HepG2 (cell line): ENCODE results near the gene OGFR. TPM values are rescaled to one million over a fixed set of nuclear protein-coding genes. Genes with fewer than 3 reads are reported as not detected.

Experiments used
- ATAC-seq: fragments of 200-7000 bp; cut with Tn5 transposase; 3 replicates; pipeline ENCODE4 v1.9.1; 2020; ENCODE audit warnings: mild to moderate bottlenecking, moderate library complexity
- BruUV-seq: library from RNA; stranded (reverse); fragments of 400-500 nt; replicated peaks from 2 replicates; lab custom pipeline; 2021; lab: Mats Ljungman, UMichigan
- CTCF ChIA-PET: fragments of 300-600 bp; formaldehyde crosslinking; extraction: SDS; loops from one replicate; lab custom pipeline; 2021; ENCODE audit warnings: low total read pairs, inconsistent platforms, low intra/inter-chr PET ratio; lab: Yijun Ruan, JAX
- POLR2A ChIA-PET: fragments of 350-600 bp; sonication (Branson Sonifier 250); formaldehyde crosslinking; loops from one replicate; lab custom pipeline; 2020; ENCODE audit warnings: antibody characterized with exemption, inconsistent platforms; lab: Yijun Ruan, JAX
- DNase-seq: peaks from one replicate; pipeline ENCODE4 v3.0.0-alpha.2; 2015; ENCODE audit warnings: low spot score
- FAIRE-seq: peaks from 3 replicates; lab custom pipeline; 2011; peaks lifted over from hg19 to GRCh38; lab: Jason Lieb, UNC
- H2AFZ ChIP-seq: one replicate; pipeline ENCODE4 v1.6.1; 2011; ENCODE audit warnings: low read length, inconsistent platforms
- H3K27ac ChIP-seq: fragments of 300-600 bp; 3 replicates; pipeline ENCODE4 v1.8.0; 2011; ENCODE audit warnings: mixed run types, mild to moderate bottlenecking, mixed read lengths, low read length, inconsistent platforms; ENCODE audit not compliant: insufficient read depth; ENCODE audit errors: extremely low read length
- H3K27me3 ChIP-seq, 2 experiments: fragments of 200-600 bp in 1 of 2; 2 replicates in 1 of 2; 3 replicates in 1 of 2; pipeline versions ENCODE4 v1.6.0 to v1.8.0; 2011; ENCODE audit warnings: low read length in 2 of 2, mild to moderate bottlenecking in 2 of 2, moderate library complexity in 2 of 2, inconsistent platforms in 1 of 2; ENCODE audit not compliant: insufficient read depth in 2 of 2, control insufficient read depth in 1 of 2
- H3K36me3 ChIP-seq, 2 experiments: fragments of 200-600 bp in 1 of 2; replicated peaks in 1 of 2; 2 replicates in 1 of 2; 3 replicates in 1 of 2; pipeline versions ENCODE4 v1.5.1 to v1.8.0; 2011; ENCODE audit warnings: low read length in 2 of 2, inconsistent platforms in 1 of 2; ENCODE audit not compliant: insufficient read depth in 2 of 2, control insufficient read depth in 1 of 2
- H3K4me1 ChIP-seq: 2 replicates; pipeline ENCODE4 v1.5.1; 2012; ENCODE audit warnings: low read length, inconsistent platforms; ENCODE audit not compliant: insufficient read depth
- H3K4me2 ChIP-seq: 2 replicates; pipeline ENCODE4 v1.6.0; 2011; ENCODE audit warnings: low read depth, low read length, inconsistent platforms
- H3K4me3 ChIP-seq, 3 experiments: fragments of 200-600 bp in 1 of 3; sonication (generic), shearing (Covaris generic) in 1 of 3; replicated peaks in 1 of 3; 2 replicates each; pipeline ENCODE4 v1.5.1; 2011 to 2016; ENCODE audit warnings: low read length in 3 of 3, inconsistent platforms in 2 of 3, low read depth in 2 of 3, mild to moderate bottlenecking in 2 of 3, control low read depth in 1 of 3, mixed read lengths in 1 of 3; ENCODE audit not compliant: insufficient read depth in 1 of 3
- H3K79me2 ChIP-seq: one replicate; pipeline ENCODE4 v1.6.1; 2011; ENCODE audit warnings: low read length, inconsistent platforms; ENCODE audit not compliant: insufficient read depth
- H3K9ac ChIP-seq: 2 replicates; pipeline ENCODE4 v1.6.0; 2011; ENCODE audit warnings: mild to moderate bottlenecking, low read depth, low read length, inconsistent platforms; ENCODE audit not compliant: insufficient read depth
- H3K9me3 ChIP-seq: 2 replicates; pipeline ENCODE4 v1.5.1; 2012; ENCODE audit warnings: mild to moderate bottlenecking, low read length
- H4K20me1 ChIP-seq: 2 replicates; pipeline ENCODE4 v1.6.0; 2011; ENCODE audit warnings: inconsistent platforms, mild to moderate bottlenecking, low read length, moderate library complexity; ENCODE audit not compliant: insufficient read depth
- FIP1L1 ChIP-seq: fragments of 200-400 bp; formaldehyde crosslinking; IDR thresholded peaks from 2 replicates; pipeline ENCODE4 v1.6.1; 2018; ENCODE audit warnings: low read depth, mild to moderate bottlenecking, low read length, moderate library complexity, borderline replicate concordance; ENCODE audit not compliant: insufficient read depth
- HNRNPLL ChIP-seq: fragments of 200-400 bp; formaldehyde crosslinking; IDR thresholded peaks from 2 replicates; pipeline ENCODE4 v1.6.1; 2017; ENCODE audit warnings: mild to moderate bottlenecking, low read depth, low read length; ENCODE audit not compliant: poor library complexity, severe bottlenecking
- ZFP36 ChIP-seq: fragments of 150-350 bp; IDR thresholded peaks from 2 replicates; pipeline ENCODE4 v1.6.1; 2018; ENCODE audit warnings: borderline replicate concordance, low read length, low read depth; ENCODE audit not compliant: partially characterized antibody
- ZMYM3 ChIP-seq: sonication (generic); formaldehyde crosslinking; IDR thresholded peaks from 2 replicates; pipeline ENCODE4 v1.5.1; 2020; ENCODE audit warnings: mild to moderate bottlenecking, missing genetic modification reagents
- ZNF143 ChIP-seq: sonication (generic); formaldehyde crosslinking; IDR thresholded peaks from 2 replicates; pipeline ENCODE4 v1.4.0; 2020; ENCODE audit warnings: missing genetic modification reagents
- ZNF510 ChIP-seq: sonication (generic); formaldehyde crosslinking; IDR thresholded peaks from 2 replicates; pipeline ENCODE4 v1.4.0; 2020; ENCODE audit warnings: low read depth, mild to moderate bottlenecking, missing genetic modification reagents
- ZNF780A ChIP-seq: sonication (generic); formaldehyde crosslinking; IDR thresholded peaks from 2 replicates; pipeline ENCODE4 v1.8.0; 2022; ENCODE audit warnings: mild to moderate bottlenecking, missing genetic modification reagents, moderate library complexity
- WGBS: methylation state at CpG from one replicate; pipeline ENCODE4 v1.1.6; 2017; ENCODE audit warnings: low lambda C conversion rate; 5-methylcytosine and 5-hydroxymethylcytosine counted together
- in situ Hi-C: cut with HindIII; loops from 2 replicates; pipeline ENCODE4 v1.10.0; 2017; ENCODE audit warnings: low pct_unique_long_range_greater_than_20kb; ENCODE audit not compliant: extremely low pct_ligation_motif_present
- intact Hi-C: fragments of 100-400 bp; cut with micrococcal nuclease; formaldehyde crosslinking; loops from one replicate; pipeline ENCODE4 v1.10.0; 2022; ENCODE audit not compliant: unreplicated experiment
- polyA plus RNA-seq, 8 experiments: library from polyadenylated mRNA; depleted of rRNA in 3 of 8; stranded (reverse) in 7 of 8; unstranded in 1 of 8; fragments of >200 nt; fragmentation: Illumina TruSeq in 4 of 8; extraction: Trizol in 4 of 8; gene quantifications; 2 replicates each; pipeline versions ENCODE4 v1.2.1 to v1.2.3, GENCODE V29; 2011 to 2016; ENCODE audit warnings: low read depth in 4 of 8, missing spikeins in 1 of 8, mixed read lengths in 1 of 8; ENCODE audit not compliant: insufficient read depth in 1 of 8
- total RNA-seq, 5 experiments: library from RNA; depleted of rRNA; stranded (reverse); fragments of >200 nt; fragmentation: Illumina TruSeq; extraction: Trizol; gene quantifications; 2 replicates each; pipeline ENCODE4 v1.2.3, GENCODE V29; 2016; ENCODE audit warnings: low read depth in 1 of 5
- TF ChIP-seq, protein P1 (sequence below): sonication (generic); formaldehyde crosslinking; IDR thresholded peaks from 2 replicates; pipeline ENCODE4 v1.5.0; 2020; ENCODE audit warnings: missing genetic modification reagents
- TF ChIP-seq, protein P2 (sequence below): sonication (generic); formaldehyde crosslinking; IDR thresholded peaks from 2 replicates; pipeline ENCODE4 v1.8.0; 2022; ENCODE audit warnings: mild to moderate bottlenecking, missing genetic modification reagents, moderate library complexity

The OGFR gene
- total and polyA plus RNA-seq, 2 of the 13 experiments (the other 11 are each of a cell fraction or from before 2014, with no cell fraction given) = 47.7 to 81.8 TPM

DNA sequence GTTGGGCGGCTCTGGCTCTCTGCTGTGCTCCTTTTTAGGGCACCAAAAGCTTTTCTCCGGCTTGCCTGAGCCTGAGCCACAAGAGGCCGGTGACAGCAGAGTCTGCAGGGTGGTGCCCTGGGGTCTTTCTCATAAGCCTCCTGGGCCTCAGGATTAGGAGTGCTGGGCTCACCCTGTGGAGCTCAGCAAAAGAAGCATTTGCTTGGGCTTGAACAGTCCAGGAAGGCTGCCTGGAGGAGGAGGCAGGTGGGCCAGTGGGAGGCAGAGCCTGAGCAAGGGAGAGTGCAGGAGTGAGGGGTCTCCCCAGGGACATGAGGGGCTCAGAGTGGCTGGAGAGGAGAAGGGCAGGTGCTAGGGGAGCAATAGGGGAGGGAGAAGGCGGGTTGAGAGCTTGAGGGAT lies 41.2 kb upstream of the OGFR start:
- no peak for DNase-seq
- no peak for ATAC-seq
- FAIRE-seq = no peak
- Histone ChIP-seq H3K79me2 (no peaks in the 10 kb centered on the region), H2AFZ (no peak overlapping the region), H4K20me1 (no peaks in the 10 kb centered on the region; the same call in 1 of the 2 replicates), H3K27ac (no peak overlapping the region), H3K9ac (no peak overlapping the region), H3K27me3 (peaks cover 37 to 92% of the 10 kb centered on the region in 2 experiments), H3K9me3 (no peaks in the 10 kb centered on the region), H3K4me3 (no peak overlapping the region), H3K4me1 (no peaks in the 10 kb centered on the region), H3K36me3 (no peaks in the 10 kb centered on the region), H3K4me2 (no peak overlapping the region)
- 42% methylated on average over 4 of the region's 4 CpGs for WGBS
- in situ Hi-C loops (no loop called here), intact Hi-C loops (no loop called here)
- no TSS peak for BruUV-seq
- ChIA-PET POLR2A (no interaction called here), CTCF (no interaction called here)
- TF ChIP-seq, protein P1, sequence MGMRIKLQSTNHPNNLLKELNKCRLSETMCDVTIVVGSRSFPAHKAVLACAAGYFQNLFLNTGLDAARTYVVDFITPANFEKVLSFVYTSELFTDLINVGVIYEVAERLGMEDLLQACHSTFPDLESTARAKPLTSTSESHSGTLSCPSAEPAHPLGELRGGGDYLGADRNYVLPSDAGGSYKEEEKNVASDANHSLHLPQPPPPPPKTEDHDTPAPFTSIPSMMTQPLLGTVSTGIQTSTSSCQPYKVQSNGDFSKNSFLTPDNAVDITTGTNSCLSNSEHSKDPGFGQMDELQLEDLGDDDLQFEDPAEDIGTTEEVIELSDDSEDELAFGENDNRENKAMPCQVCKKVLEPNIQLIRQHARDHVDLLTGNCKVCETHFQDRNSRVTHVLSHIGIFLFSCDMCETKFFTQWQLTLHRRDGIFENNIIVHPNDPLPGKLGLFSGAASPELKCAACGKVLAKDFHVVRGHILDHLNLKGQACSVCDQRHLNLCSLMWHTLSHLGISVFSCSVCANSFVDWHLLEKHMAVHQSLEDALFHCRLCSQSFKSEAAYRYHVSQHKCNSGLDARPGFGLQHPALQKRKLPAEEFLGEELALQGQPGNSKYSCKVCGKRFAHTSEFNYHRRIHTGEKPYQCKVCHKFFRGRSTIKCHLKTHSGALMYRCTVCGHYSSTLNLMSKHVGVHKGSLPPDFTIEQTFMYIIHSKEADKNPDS = no peak
- TF ChIP-seq FIP1L1 (no peak), ZMYM3 (peak; percentile 65; the same call in 1 of the 2 replicates), ZFP36 (peak; percentile 93), ZNF143 (CRISPR knock-in tag) (no peak), ZNF510 (no peak), HNRNPLL (peak; percentile 3), ZNF780A (CRISPR knock-in tag) (no peak)
- TF ChIP-seq, protein P2, sequence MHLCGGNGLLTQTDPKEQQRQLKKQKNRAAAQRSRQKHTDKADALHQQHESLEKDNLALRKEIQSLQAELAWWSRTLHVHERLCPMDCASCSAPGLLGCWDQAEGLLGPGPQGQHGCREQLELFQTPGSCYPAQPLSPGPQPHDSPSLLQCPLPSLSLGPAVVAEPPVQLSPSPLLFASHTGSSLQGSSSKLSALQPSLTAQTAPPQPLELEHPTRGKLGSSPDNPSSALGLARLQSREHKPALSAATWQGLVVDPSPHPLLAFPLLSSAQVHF (CRISPR knock-in tag) = no peak
